ENCODE results near the gene LSM10. TPM values are rescaled to one million over a fixed set of nuclear protein-coding genes. Genes with fewer than 3 reads are reported as not detected.
A peak's percentile ranks its signal among the peaks of the same experiment; 100 is the strongest.

Gene LSM10
- total and polyA plus RNA-seq, 2 of the 4 experiments (the other 2 are of a cell fraction) = 11.7 to 78.9 TPM

- ATAC-seq (ENCODE audit: low read depth) (no peak), DNase-seq (no peak)
- H3K9ac ChIP-seq (ENCODE audit: low read depth, low read length) = no peak overlapping the region
- ChIA-PET CTCF (interaction anchor here (1.2 kb wide), 1 partner anchor 14 kb away, joined by 4 read pairs; no protein-coding TSS in a partner anchor), POLR2A (ENCODE audit: unreplicated experiment) (no interaction called here)
- intact Hi-C loops (cut with micrococcal nuclease) = no loop called here
- H2BK20ac ChIP-seq (ENCODE audit: low read depth, low read length) = no peak overlapping the region
- H2AFZ ChIP-seq (replicated peaks; ENCODE audit: low read length, poor library complexity) = no peak overlapping the region
- no TSS peak for BruUV-seq (replicated peaks)
- H2BK15ac ChIP-seq (ENCODE audit: low read depth, low read length) = no peak overlapping the region
- in situ Hi-C loops (cut with MboI; ENCODE audit: low sequenced_read_pairs) = no loop called here
- H4K20me1 ChIP-seq (ENCODE audit: insufficient read depth, low read length) = peaks cover 61% of the 10 kb centered on the region
- no peaks in the 10 kb centered on the region for H3K27me3 ChIP-seq (ENCODE audit: control insufficient read depth, insufficient read depth, low read length)
- no peak overlapping the region for H4K5ac ChIP-seq (ENCODE audit: low read depth, low read length)
- no peak for TF ChIP-seq RFX5 (IDR thresholded peaks at IDR 0.05; ENCODE audit: low read depth, low read length)
- TF ChIP-seq SMC3 (IDR thresholded peaks at IDR 0.05; ENCODE audit: low read depth, low read length) = no peak
- no peak for TF ChIP-seq CHD1 (IDR thresholded peaks at IDR 0.05; ENCODE audit: low read depth, low read length)
- no peak for TF ChIP-seq NFE2L2 (IDR thresholded peaks at IDR 0.05; ENCODE audit: low read depth, low read length)
- TF ChIP-seq RCOR1 (IDR thresholded peaks at IDR 0.05; ENCODE audit: insufficient replicate concordance, low read length) = no peak
- TF ChIP-seq CTCF (conservative IDR thresholded peaks at IDR 0.05; ENCODE audit: low read depth, low read length) = no peak
- no peak for TF ChIP-seq FOS (IDR thresholded peaks at IDR 0.05; ENCODE audit: low read depth, low read length)
- TF ChIP-seq BHLHE40 (IDR thresholded peaks at IDR 0.05; ENCODE audit: low read depth, low read length) = no peak
- H3K9me3 ChIP-seq (ENCODE audit: control insufficient read depth, insufficient read depth, low read length) = no peaks in the 10 kb centered on the region
- H3K4me3 ChIP-seq (ENCODE audit: insufficient read depth, low read depth, low read length) = no peak overlapping the region
- peaks cover 16% of the 10 kb centered on the region for H3K4me1 ChIP-seq (ENCODE audit: control insufficient read depth, insufficient read depth, low read length)
- H2AK9ac ChIP-seq (replicated peaks; ENCODE audit: low read depth, low read length, poor library complexity) = no peak overlapping the region
- no peak overlapping the region for H3K27ac ChIP-seq (ENCODE audit: insufficient read depth, low read length)
- no peak overlapping the region for H4K8ac ChIP-seq (ENCODE audit: low read depth in 2 of 2, low read length in 2 of 2)
- H3K14ac ChIP-seq (replicated peaks; ENCODE audit: low read depth, low read length) = no peak overlapping the region
- H4K91ac ChIP-seq (ENCODE audit: insufficient read depth, low read depth, low read length) = no peak overlapping the region
- 0 out of 2 replicates have a peak overlapping the region, but pooled peaks have one; percentile 52 for H3K23ac ChIP-seq (ENCODE audit: low read depth, low read length)
- H3K4me2 ChIP-seq (ENCODE audit: low read depth, low read length) = no peak overlapping the region; the same call in 1 of the 2 replicates
- no peak overlapping the region for H3K56ac ChIP-seq (ENCODE audit: extremely low read depth, insufficient read depth, low read length)
- H2BK5ac ChIP-seq (ENCODE audit: low read depth, low read length, poor library complexity, severe bottlenecking) = no peak overlapping the region
- peaks cover 10 to 72% of the 10 kb centered on the region in 2 experiments; a peak in 3 of 4 replicates for H3K79me1 ChIP-seq (ENCODE audit: low read depth in 1 of 2, low read length in 2 of 2)
- peaks cover 29% of the 10 kb centered on the region for H3K9me1 ChIP-seq (ENCODE audit: insufficient read depth, low read length)
- WGBS, 2 experiments (ENCODE audit: extremely low coverage in 2 of 2, insufficient read length in 1 of 2) = 93% methylated on average over 3 of the region's 4 CpGs; no CpG with 5 or more reads in 1 of the 2 experiments
- no peak overlapping the region for H3K4ac ChIP-seq (ENCODE audit: low read depth, low read length)
- H3K18ac ChIP-seq (ENCODE audit: low read depth, low read length) = no peak overlapping the region
- dilution Hi-C loops (cut with HindIII; ENCODE audit: low sequenced_read_pairs, unreplicated experiment) = no loop called here
- no peak overlapping the region for H2AK5ac ChIP-seq (ENCODE audit: low read depth, low read length)
- H3K36me3 ChIP-seq (ENCODE audit: control insufficient read depth, insufficient read depth, low read length) = peaks cover 6% of the 10 kb centered on the region
- H2BK120ac ChIP-seq (ENCODE audit: low read depth, low read length) = no peak overlapping the region
These were observed 14.5 kb downstream of the LSM10 start for GRCh38 chr1:36383240-36383639.
